Liver (tissue), 9 donors: ENCODE results near the gene PSMG4. TPM values are rescaled to one million over a fixed set of nuclear protein-coding genes. Genes with fewer than 3 reads are reported as not detected.

ENCODE experiments used
- DNase-seq: peaks from one replicate; pipeline ENCODE4 v3.0.0-alpha.2; 2017; ENCODE audit warnings: low spot score
- H3K27ac ChIP-seq, 2 donors: one replicate each; pipeline ENCODE4 v1.7.0; 2013; ENCODE audit warnings: inconsistent platforms in 2 of 2, low read length in 2 of 2, control low read depth in 1 of 2, low read depth in 1 of 2, mild to moderate bottlenecking in 1 of 2
- H3K27me3 ChIP-seq, 4 donors: one replicate each; pipeline versions ENCODE4 v1.6.1 to v1.7.0; 2013; ENCODE audit warnings: low read length in 3 of 4, inconsistent platforms in 1 of 4, mild to moderate bottlenecking in 1 of 4, moderate library complexity in 1 of 4; ENCODE audit not compliant: control insufficient read depth in 4 of 4, insufficient read depth in 4 of 4
- H3K36me3 ChIP-seq, 4 donors: one replicate each; pipeline versions ENCODE4 v1.6.1 to v1.7.0; 2013; ENCODE audit warnings: low read length in 3 of 4, mild to moderate bottlenecking in 3 of 4, low read depth in 1 of 4, moderate library complexity in 1 of 4; ENCODE audit not compliant: control insufficient read depth in 4 of 4, insufficient read depth in 3 of 4
- H3K4me1 ChIP-seq, 4 donors: one replicate each; pipeline versions ENCODE4 v1.6.1 to v1.7.0; 2013; ENCODE audit warnings: low read length in 3 of 4, mild to moderate bottlenecking in 3 of 4, moderate library complexity in 1 of 4; ENCODE audit not compliant: control insufficient read depth in 4 of 4, insufficient read depth in 4 of 4
- H3K4me3 ChIP-seq, 3 donors: one replicate each; pipeline versions ENCODE4 v1.6.1 to v1.7.0; 2013; ENCODE audit warnings: low read length in 3 of 3, control low read depth in 1 of 3, low read depth in 1 of 3, mild to moderate bottlenecking in 1 of 3
- H3K9ac ChIP-seq, 2 donors: one replicate each; pipeline ENCODE4 v1.7.0; 2013; ENCODE audit warnings: low read length in 2 of 2, mild to moderate bottlenecking in 2 of 2, moderate library complexity in 2 of 2, control low read depth in 1 of 2, low read depth in 1 of 2
- H3K9me3 ChIP-seq, 4 donors: one replicate each; pipeline versions ENCODE4 v1.6.1 to v1.7.0; 2013; ENCODE audit warnings: low read length in 3 of 4; ENCODE audit not compliant: control insufficient read depth in 4 of 4
- ATF3 ChIP-seq: IDR thresholded peaks from 2 replicates; pipeline ENCODE4 v1.6.1; 2016; ENCODE audit warnings: antibody characterized with exemption
- CTCF ChIP-seq: fragments of 150-350 bp; IDR thresholded peaks from 2 replicates; pipeline ENCODE4 v1.5.1; 2017; ENCODE audit warnings: improper control_type of control experiment, low read depth, low read length; ENCODE audit not compliant: missing input control
- EGR1 ChIP-seq, 2 donors: IDR thresholded peaks; 2 replicates each; pipeline ENCODE4 v1.6.1; 2016 to 2018; ENCODE audit warnings: antibody characterized with exemption in 2 of 2, low read depth in 2 of 2
- FOXA1 ChIP-seq: IDR thresholded peaks from 2 replicates; pipeline ENCODE4 v1.6.1; 2016; ENCODE audit warnings: antibody characterized with exemption
- FOXA2 ChIP-seq: IDR thresholded peaks from 2 replicates; pipeline ENCODE4 v1.6.1; 2016; ENCODE audit warnings: antibody characterized with exemption
- GABPA ChIP-seq, 2 donors: IDR thresholded peaks in 1 of 2; conservative IDR thresholded peaks in 1 of 2; 2 replicates each; pipeline ENCODE4 v1.6.1; 2016; ENCODE audit warnings: antibody characterized with exemption in 2 of 2, mild to moderate bottlenecking in 1 of 2, moderate library complexity in 1 of 2
- HNF4A ChIP-seq, 2 donors: conservative IDR thresholded peaks; 2 replicates each; pipeline ENCODE4 v1.6.1; 2016; ENCODE audit warnings: antibody characterized with exemption in 2 of 2, mild to moderate bottlenecking in 2 of 2
- HNF4G ChIP-seq: IDR thresholded peaks from 2 replicates; pipeline ENCODE4 v1.6.1; 2016; ENCODE audit warnings: antibody characterized with exemption
- JUND ChIP-seq, 2 donors: IDR thresholded peaks; 2 replicates each; pipeline ENCODE4 v1.6.1; 2016; ENCODE audit warnings: antibody characterized with exemption in 2 of 2
- MAX ChIP-seq: IDR thresholded peaks from 2 replicates; pipeline ENCODE4 v1.6.1; 2016; ENCODE audit warnings: antibody characterized with exemption
- NR2F2 ChIP-seq: IDR thresholded peaks from 2 replicates; pipeline ENCODE4 v1.6.1; 2016; ENCODE audit warnings: antibody characterized with exemption
- RAD21 ChIP-seq, 2 donors: IDR thresholded peaks; 2 replicates each; pipeline ENCODE4 v1.6.1; 2016; ENCODE audit warnings: antibody characterized with exemption in 2 of 2, mild to moderate bottlenecking in 2 of 2
- REST ChIP-seq: IDR thresholded peaks from 2 replicates; pipeline ENCODE4 v1.6.1; 2016; ENCODE audit warnings: antibody characterized with exemption, mild to moderate bottlenecking
- RXRA ChIP-seq, 2 donors: IDR thresholded peaks; 2 replicates each; pipeline ENCODE4 v1.6.1; 2017 to 2018; ENCODE audit warnings: antibody characterized with exemption in 2 of 2, mild to moderate bottlenecking in 1 of 2
- SP1 ChIP-seq: IDR thresholded peaks from 2 replicates; pipeline ENCODE4 v1.6.1; 2018; ENCODE audit warnings: antibody characterized with exemption, mild to moderate bottlenecking
- TAF1 ChIP-seq: conservative IDR thresholded peaks from 2 replicates; pipeline ENCODE4 v1.6.1; 2016; ENCODE audit warnings: antibody characterized with exemption, mild to moderate bottlenecking
- YY1 ChIP-seq: IDR thresholded peaks from 2 replicates; pipeline ENCODE4 v1.6.1; 2016; ENCODE audit warnings: antibody characterized with exemption, mild to moderate bottlenecking
- ZBTB33 ChIP-seq: IDR thresholded peaks from 2 replicates; pipeline ENCODE4 v1.6.1; 2016; ENCODE audit warnings: antibody characterized with exemption
- WGBS: extraction: QIAGEN DNeasy Blood & Tissue Kit; methylation state at CpG from one replicate; pipeline ENCODE4 v1.1.7; 2013; 5-methylcytosine and 5-hydroxymethylcytosine counted together
- polyA plus RNA-seq, 2 donors: library from polyadenylated mRNA; stranded (reverse) in 1 of 2; unstranded in 1 of 2; fragments of 200-250 nt in 1 of 2; fragments of >200 nt in 1 of 2; fragmentation: Nextera tagmentation in 1 of 2; extraction: Ambion mirVana in 1 of 2; gene quantifications; one replicate each; pipeline versions ENCODE4 v1.2.1 to v1.2.3, GENCODE V29; 2013 to 2015
- total RNA-seq, 2 donors: library from RNA; depleted of rRNA; stranded (reverse); fragments of >200 nt; gene quantifications; one replicate each; pipeline ENCODE4 v1.2.3, GENCODE V29; 2014
- donor health status: healthy.
- donor health status: healthy.
- donor health status: healthy.
- donor health status: healthy.
- donor health status: healthy.

PSMG4 gene
- total and polyA plus RNA-seq, 4 donors, result 10.7 to 28.5 (median 15.1) TPM

- DNase-seq, result no peak
- TF ChIP-seq NR2F2 (no peak), HNF4A (conservative IDR thresholded peaks at IDR 0.05) (no peak)
- Histone ChIP-seq H3K4me3 (peak overlapping the region in 1 of 3 donors; percentile 32), H3K36me3 (no peaks in the 10 kb centered on the region), H3K27ac (no peak overlapping the region), H3K4me1 (peaks cover 18 to 46% (median 34%) of the 10 kb centered on the region in 4 donors), H3K9ac (no peak overlapping the region), H3K9me3 (no peaks in the 10 kb centered on the region), H3K27me3 (peaks cover 0 to 11% (median 4%) of the 10 kb centered on the region in 4 donors)
- WGBS, result 4% methylated on average over 62 of the region's 62 CpGs
These were observed 29.8 kb upstream of the PSMG4 start for GRCh38 chr6:3228771-3229565.

GRCh38 chr6:3229566-3230178 lies 29.1 kb upstream of the PSMG4 start:
- Histone ChIP-seq H3K27me3 (peaks cover 0 to 11% (median 4%) of the 10 kb centered on the region in 4 donors), H3K36me3 (no peaks in the 10 kb centered on the region), H3K9ac (no peak overlapping the region), H3K9me3 (no peaks in the 10 kb centered on the region), H3K4me1 (peaks cover 18 to 46% (median 34%) of the 10 kb centered on the region in 4 donors), H3K4me3 (no peak overlapping the region), H3K27ac (no peak overlapping the region)
- 9% methylated on average over 28 of the region's 28 CpGs for WGBS
- DNase-seq, result no peak
- TF ChIP-seq TAF1, result no peak
- TF ChIP-seq FOXA2, result no peak
- TF ChIP-seq EGR1 (IDR thresholded peaks at IDR 0.05; ENCODE audit: low read depth in 2 of 2), result no peak
- TF ChIP-seq JUND (IDR thresholded peaks at IDR 0.05), result no peak
- no peak for TF ChIP-seq HNF4A (conservative IDR thresholded peaks at IDR 0.05)
- no peak for TF ChIP-seq ZBTB33
- no peak for TF ChIP-seq YY1
- TF ChIP-seq FOXA1, result no peak
- TF ChIP-seq SP1, result no peak
- TF ChIP-seq HNF4G, result no peak
- no peak for TF ChIP-seq REST
- TF ChIP-seq NR2F2, result no peak
- TF ChIP-seq RAD21 (IDR thresholded peaks at IDR 0.05), result no peak
- no peak for TF ChIP-seq CTCF
- TF ChIP-seq GABPA (IDR thresholded peaks at IDR 0.05 in 1 of 2, conservative IDR thresholded peaks at IDR 0.05 in 1 of 2), result no peak
- no peak for TF ChIP-seq MAX
- TF ChIP-seq ATF3, result no peak
- no peak for TF ChIP-seq RXRA (IDR thresholded peaks at IDR 0.05)
